SU-DHL-6 (cell line): ENCODE measurements around the gene TDP2.
"Not testable (repeated sequence)": the region's sequence is repeated elsewhere in the genome, so short reads cannot be mapped to it uniquely, and the experiment has no call there.

Source experiments
- CTCF ChIP-seq: fragments of 200-600 bp; sonication (generic); IDR thresholded peaks from one replicate; pipeline ENCODE4 v1.5.1; 2017; ENCODE audit warnings: antibody characterized with exemption, mild to moderate bottlenecking, low read length, moderate library complexity; ENCODE audit not compliant: insufficient read depth, poor library complexity, severe bottlenecking
- EZH2phosphoT487 ChIP-seq: fragments of 200-600 bp; sonication (generic), shearing (Covaris generic); conservative IDR thresholded peaks from 2 replicates; pipeline ENCODE4 v1.6.1; 2018; ENCODE audit warnings: mild to moderate bottlenecking, antibody characterized with exemption, low read length, moderate library complexity, mixed read lengths

- TF ChIP-seq CTCF: peak; percentile 63
- TF ChIP-seq EZH2phosphoT487: not testable (repeated sequence)
Observed at GRCh38 chr6:24695635-24696034, 28.9 kb upstream of the TDP2 start.
